HFFc6 (cell line): ENCODE results near the gene RARB. TPM values are rescaled to one million over a fixed set of nuclear protein-coding genes. Genes with fewer than 3 reads are reported as not detected.

Experiments
- DNase-seq: peaks from one replicate; pipeline ENCODE4 v3.0.0-alpha.2; 2018
- H3K27ac Mint-ChIP-seq: 2 replicates; pipeline ENCODE4 v1.8.0; 2020; ENCODE audit warnings: mild to moderate bottlenecking, mixed read lengths
- H3K27me3 Mint-ChIP-seq: 2 replicates; pipeline ENCODE4 v1.8.0; 2021; ENCODE audit warnings: mild to moderate bottlenecking, moderate library complexity, mixed read lengths; ENCODE audit not compliant: insufficient read depth
- H3K36me3 Mint-ChIP-seq: 2 replicates; pipeline ENCODE4 v1.8.0; 2021; ENCODE audit warnings: low read depth, mixed read lengths
- H3K4me1 Mint-ChIP-seq: 2 replicates; pipeline ENCODE4 v1.8.0; 2020; ENCODE audit warnings: low read depth, mixed read lengths
- H3K4me3 Mint-ChIP-seq: 2 replicates; pipeline ENCODE4 v1.8.0; 2020; ENCODE audit warnings: mild to moderate bottlenecking, moderate library complexity, mixed read lengths
- H3K9me3 Mint-ChIP-seq: 2 replicates; pipeline ENCODE4 v1.8.0; 2020; ENCODE audit warnings: mild to moderate bottlenecking, mixed read lengths
- CTCF ChIP-seq: fragments of 200-600 bp; sonication (generic); IDR thresholded peaks from 2 replicates; pipeline ENCODE4 v1.5.0; 2021; ENCODE audit warnings: antibody characterized with exemption, mild to moderate bottlenecking
- total RNA-seq, 6 experiments: library from RNA; stranded (reverse); fragmentation: NEBNext Ultra II Directional; extraction: Animal tissue kit (Norgen Biotek cat#: 25700); gene quantifications; 2 replicates in 1 of 6; 3 replicates in 5 of 6; pipeline ENCODE4 v1.2.3, GENCODE V29; 2021

Gene RARB
- total RNA-seq, 6 experiments from 2014 or later, result 1.6 to 2.4 (median 1.8) TPM; not detected in 2

GRCh38 chr3:25457671-25458419 lies 29.8 kb downstream of the RARB start:
- no peak overlapping the region for H3K27ac Mint-ChIP-seq
- no peaks in the 10 kb centered on the region for H3K9me3 Mint-ChIP-seq
- no peaks in the 10 kb centered on the region; the same call in 1 of the 2 replicates for H3K36me3 Mint-ChIP-seq
- no peaks in the 10 kb centered on the region; the same call in none of the 2 replicates for H3K27me3 Mint-ChIP-seq
- no peak for DNase-seq
- peaks cover 75% of the 10 kb centered on the region for H3K4me1 Mint-ChIP-seq
- no peak for TF ChIP-seq CTCF
- no peak overlapping the region for H3K4me3 Mint-ChIP-seq

- Mint-ChIP-seq H3K27ac (no peak overlapping the region), H3K4me3 (no peak overlapping the region), H3K4me1 (peaks cover 73% of the 10 kb centered on the region), H3K9me3 (no peaks in the 10 kb centered on the region), H3K36me3 (no peaks in the 10 kb centered on the region; the same call in 1 of the 2 replicates), H3K27me3 (no peaks in the 10 kb centered on the region; the same call in none of the 2 replicates)
- DNase-seq, result no peak
- no peak for TF ChIP-seq CTCF
Measured at GRCh38 chr3:25458420-25458814, 30.4 kb downstream of the RARB start.

GRCh38 chr3:25460751-25461150 lies 32.7 kb downstream of the RARB start:
- no peaks in the 10 kb centered on the region; the same call in 1 of the 2 replicates for H3K27me3 Mint-ChIP-seq
- no peak for TF ChIP-seq CTCF
- H3K4me1 Mint-ChIP-seq, result peaks cover 49% of the 10 kb centered on the region
- no peak overlapping the region for H3K27ac Mint-ChIP-seq
- H3K36me3 Mint-ChIP-seq, result no peaks in the 10 kb centered on the region; the same call in 1 of the 2 replicates
- DNase-seq, result no peak
- H3K9me3 Mint-ChIP-seq, result no peaks in the 10 kb centered on the region
- H3K4me3 Mint-ChIP-seq, result no peak overlapping the region

GRCh38 chr3:25461946-25462345 lies 33.9 kb downstream of the RARB start:
- DNase-seq, result no peak
- no peaks in the 10 kb centered on the region; the same call in 1 of the 2 replicates for H3K27me3 Mint-ChIP-seq
- no peaks in the 10 kb centered on the region; the same call in 1 of the 2 replicates for H3K36me3 Mint-ChIP-seq
- peaks cover 43% of the 10 kb centered on the region for H3K4me1 Mint-ChIP-seq
- no peaks in the 10 kb centered on the region for H3K9me3 Mint-ChIP-seq
- TF ChIP-seq CTCF, result no peak
- H3K4me3 Mint-ChIP-seq, result no peak overlapping the region
- no peak overlapping the region for H3K27ac Mint-ChIP-seq

- no peak overlapping the region for H3K27ac Mint-ChIP-seq
Measured at GRCh38 chr3:25462495-25462894, 34.4 kb downstream of the RARB start.

More at GRCh38 chr3:25462495-25462894, 34.4 kb downstream of the RARB start:
- Mint-ChIP-seq H3K4me1 (peaks cover 41% of the 10 kb centered on the region), H3K9me3 (no peaks in the 10 kb centered on the region), H3K36me3 (no peaks in the 10 kb centered on the region; the same call in 1 of the 2 replicates), H3K4me3 (no peak overlapping the region), H3K27me3 (no peaks in the 10 kb centered on the region; the same call in 1 of the 2 replicates)
- TF ChIP-seq CTCF, result no peak
- DNase-seq, result no peak
